DOHH2 (cell line): ENCODE data around the gene BTLA.
"Not testable (repeated sequence)": the region's sequence is repeated elsewhere in the genome, so short reads cannot be mapped to it uniquely, and the experiment has no call there.

ENCODE experiments used
- CTCF ChIP-seq: fragments of 200-600 bp; sonication (generic); IDR thresholded peaks from one replicate; pipeline ENCODE4 v1.5.1; 2014; ENCODE audit warnings: antibody characterized with exemption, mild to moderate bottlenecking, low read depth, low read length; ENCODE audit not compliant: poor library complexity, severe bottlenecking
- EZH2phosphoT487 ChIP-seq: fragments of 200-600 bp; sonication (generic); IDR thresholded peaks from 2 replicates; pipeline ENCODE4 v1.6.1; 2017; ENCODE audit warnings: borderline replicate concordance, mild to moderate bottlenecking, antibody characterized with exemption, low read length, moderate library complexity, mixed read lengths

GRCh38 chr3:112518970-112519369, 19.7 kb upstream of the BTLA start:
- not testable (repeated sequence) for TF ChIP-seq CTCF, EZH2phosphoT487
